ENCODE results near the gene TMEM243.
"Not testable (repeated sequence)": the region's sequence is repeated elsewhere in the genome, so short reads cannot be mapped to it uniquely, and the experiment has no call there.

Gene TMEM243

GRCh38 chr7:87210506-87210905 lies 9.0 kb downstream of the TMEM243 start:
- DNase-seq = no peak

DNA sequence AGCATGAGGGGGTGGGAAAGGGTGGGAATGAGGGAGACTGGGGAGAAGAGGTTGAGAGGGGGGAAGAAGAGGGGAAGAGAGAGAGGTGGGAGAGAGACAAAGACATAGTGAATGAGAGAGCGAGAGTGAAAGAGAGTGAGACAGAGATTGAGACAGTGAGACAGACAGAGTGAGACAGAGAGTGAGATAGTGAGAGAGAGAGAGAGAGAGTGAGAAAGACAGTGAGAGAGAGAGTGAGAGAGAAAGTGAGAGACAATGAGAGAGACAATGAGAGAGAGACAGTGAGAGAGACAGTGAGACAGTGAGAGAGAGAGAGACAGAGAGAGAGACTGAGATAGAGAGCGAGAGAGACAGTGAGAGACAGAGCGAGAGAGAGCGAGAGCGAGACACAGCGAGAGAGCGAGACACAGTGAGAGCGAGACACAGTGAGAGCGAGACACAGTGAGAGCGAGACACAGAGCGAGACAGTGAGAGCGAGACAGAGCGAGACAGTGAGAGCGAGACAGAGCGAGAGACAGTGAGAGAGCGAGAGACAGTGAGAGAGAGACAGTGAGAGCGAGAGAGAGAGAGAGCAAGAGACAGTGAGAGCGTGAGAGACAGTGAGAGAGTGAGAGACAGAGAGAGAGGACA lies 10.1 kb downstream of the TMEM243 start:
- DNase-seq = no peak

DNA sequence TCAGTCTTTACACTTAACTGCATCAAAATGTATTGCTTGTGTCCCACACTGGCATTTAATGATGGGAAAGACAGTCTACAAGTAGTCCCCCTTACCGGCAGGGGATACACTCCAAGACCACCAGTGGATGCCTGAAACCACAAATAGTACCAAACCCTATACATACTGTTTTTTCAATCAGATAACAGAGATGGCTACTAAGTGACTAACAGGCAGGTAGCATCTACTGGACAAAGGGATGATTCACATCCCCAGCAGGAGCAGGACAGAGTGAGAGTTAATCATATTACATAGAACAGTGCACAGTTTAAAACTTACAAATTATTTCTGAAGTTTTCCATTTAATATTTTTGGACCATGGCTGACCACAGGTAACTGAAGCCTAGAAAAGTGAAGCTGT lies 13.2 kb downstream of the TMEM243 start:
- no peak for DNase-seq

DNA sequence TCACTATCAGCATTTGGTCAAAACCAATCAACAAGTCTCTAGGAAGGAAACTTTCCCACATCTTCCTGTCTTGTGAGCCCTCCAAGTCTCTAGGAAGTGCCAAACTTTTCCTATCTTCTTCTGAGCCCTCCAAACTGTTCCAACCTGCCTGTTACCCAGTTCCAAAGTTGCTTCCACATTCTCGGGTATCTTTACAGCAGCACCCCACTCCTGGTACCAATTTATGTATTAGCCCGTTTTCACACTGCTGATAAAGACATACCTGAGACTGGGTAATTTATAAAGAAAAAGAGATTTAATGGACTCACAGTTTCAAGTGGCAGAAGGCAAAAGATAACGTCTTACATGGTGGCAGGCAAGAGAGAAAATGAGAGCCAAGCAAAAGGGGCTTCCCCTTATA lies 13.8 kb downstream of the TMEM243 start:
- DNase-seq = not testable (repeated sequence)

GRCh38 chr7:87204933-87205332 lies 14.6 kb downstream of the TMEM243 start:
- no peak for DNase-seq

GRCh38 chr7:87203929-87204328 lies 15.6 kb downstream of the TMEM243 start:
- DNase-seq = not testable (repeated sequence)

DNA sequence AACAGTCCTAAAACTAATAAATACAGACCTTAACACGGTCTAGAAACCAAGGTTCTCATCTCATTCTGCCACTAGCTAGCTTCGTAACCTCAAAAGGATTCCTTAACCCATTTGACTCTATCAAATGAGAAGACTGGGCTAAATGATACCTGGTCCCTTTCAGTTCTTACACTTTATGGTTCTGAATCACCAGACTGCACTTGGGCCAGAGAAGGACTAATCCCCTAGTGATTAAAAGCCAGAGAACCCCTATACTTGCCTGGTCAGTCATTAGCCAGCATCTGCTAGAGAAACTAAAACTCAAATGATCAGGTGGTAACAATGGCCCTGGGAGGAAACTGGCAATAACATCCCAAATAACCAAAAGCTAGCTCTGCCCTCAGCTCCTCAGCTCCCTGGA lies 16.8 kb downstream of the TMEM243 start:
- DNase-seq = no peak

DNA sequence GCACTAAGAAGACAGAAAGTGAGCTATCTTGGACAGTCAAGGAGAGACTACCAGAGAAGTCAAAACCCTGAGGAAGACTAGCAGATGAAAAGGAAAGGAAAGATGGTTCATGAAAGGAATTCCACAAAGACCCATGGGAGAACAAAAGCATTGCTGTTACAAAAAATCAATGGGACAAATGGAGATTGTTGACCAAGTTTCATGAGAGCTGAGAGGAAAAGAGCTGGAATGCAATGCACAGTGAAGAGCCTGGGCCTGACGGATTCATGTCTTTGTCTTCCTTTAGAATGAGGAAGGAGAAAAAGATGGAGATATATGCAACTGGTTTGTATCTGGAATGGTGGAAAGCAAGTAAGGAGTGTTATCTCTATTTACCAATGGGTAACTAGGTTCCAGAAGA lies 17.3 kb downstream of the TMEM243 start:
- no peak for DNase-seq

- no peak for DNase-seq
These were observed 19.7 kb downstream of the TMEM243 start for GRCh38 chr7:87199700-87200450.

- DNase-seq = no peak
These were observed 20.3 kb downstream of the TMEM243 start for GRCh38 chr7:87199241-87199640.

DNA sequence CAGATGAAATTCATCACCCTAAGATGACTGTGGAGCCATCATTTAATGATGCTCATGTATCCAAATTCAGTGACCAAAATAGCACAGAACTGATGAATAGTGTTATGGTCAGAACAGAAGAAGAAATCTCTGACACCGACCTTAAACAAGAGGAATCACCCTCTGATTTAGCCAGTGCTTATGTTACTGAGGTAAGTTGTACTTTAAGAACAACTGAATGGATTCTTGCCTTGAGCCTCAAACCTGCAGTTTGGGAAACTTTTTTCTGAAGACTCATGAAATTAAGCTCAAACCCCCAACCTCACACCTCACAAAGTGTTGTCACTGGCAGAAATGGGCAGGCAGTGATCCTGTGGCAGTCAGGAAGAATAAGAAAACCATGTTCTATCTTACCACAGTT lies 25.6 kb downstream of the TMEM243 start:
- no peak for DNase-seq

- no peak for DNase-seq
These were observed 26.6 kb downstream of the TMEM243 start for GRCh38 chr7:87192784-87193487.

DNA sequence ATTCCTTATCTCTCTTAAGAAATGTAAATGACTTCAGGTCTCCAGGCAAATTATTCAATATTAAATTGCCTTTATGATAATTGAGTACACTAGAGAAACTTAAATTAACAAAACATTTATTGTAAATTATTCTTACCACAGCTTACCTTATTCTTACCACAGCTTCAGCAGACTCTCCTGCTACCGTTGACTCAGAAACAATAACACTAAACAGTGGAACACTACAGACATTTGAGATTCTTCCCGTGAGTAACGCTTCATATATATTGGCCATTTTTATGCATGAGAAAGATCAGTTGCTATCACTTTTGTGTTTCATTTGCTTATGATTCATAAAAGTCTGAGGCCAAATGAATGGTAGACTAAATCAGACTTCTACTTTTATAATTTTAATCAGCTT lies 28.7 kb downstream of the TMEM243 start:
- no peak for DNase-seq

- DNase-seq = no peak
These were observed 30.6 kb downstream of the TMEM243 start for GRCh38 chr7:87188930-87189329.

DNA sequence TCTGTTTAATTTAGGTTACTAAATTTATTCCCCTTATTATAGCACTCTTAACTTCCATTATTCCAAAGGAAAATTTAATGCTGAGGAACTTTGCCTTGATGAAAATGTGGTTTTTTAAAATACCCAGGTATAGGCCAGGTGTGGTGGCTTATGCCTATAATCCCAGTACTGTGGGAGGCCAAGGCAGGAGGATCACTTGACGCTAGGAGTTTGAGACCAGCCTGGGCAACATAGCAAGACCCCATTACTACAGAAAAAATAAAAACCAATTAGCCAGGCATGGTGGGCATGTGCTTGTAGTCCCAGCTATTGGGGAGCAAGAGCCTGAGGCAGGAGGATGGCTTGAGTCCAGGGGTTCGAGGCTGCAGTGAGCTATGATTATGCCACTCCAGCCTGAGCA lies 32.4 kb downstream of the TMEM243 start:
- DNase-seq = no peak

GRCh38 chr7:87179180-87179579 lies 40.4 kb downstream of the TMEM243 start:
- DNase-seq = no peak

DNA sequence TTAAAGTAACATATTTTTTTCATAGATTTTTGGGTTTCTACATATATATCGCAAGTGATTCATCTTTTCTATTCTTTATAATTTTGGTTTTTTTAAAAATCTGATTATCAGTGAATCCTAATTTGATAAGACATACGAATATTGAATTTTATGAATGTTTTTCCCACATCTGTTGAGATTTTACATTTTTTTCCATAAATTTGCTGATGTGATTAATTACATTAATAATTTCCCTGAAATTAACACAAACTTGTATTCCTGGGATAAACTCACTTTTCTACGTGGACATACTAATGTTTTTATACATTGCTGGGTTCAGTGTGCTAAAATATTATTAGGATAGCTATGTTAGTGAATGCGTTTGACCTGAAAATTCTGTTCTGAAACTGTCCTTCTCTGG lies 41.2 kb downstream of the TMEM243 start:
- no peak for DNase-seq

DNA sequence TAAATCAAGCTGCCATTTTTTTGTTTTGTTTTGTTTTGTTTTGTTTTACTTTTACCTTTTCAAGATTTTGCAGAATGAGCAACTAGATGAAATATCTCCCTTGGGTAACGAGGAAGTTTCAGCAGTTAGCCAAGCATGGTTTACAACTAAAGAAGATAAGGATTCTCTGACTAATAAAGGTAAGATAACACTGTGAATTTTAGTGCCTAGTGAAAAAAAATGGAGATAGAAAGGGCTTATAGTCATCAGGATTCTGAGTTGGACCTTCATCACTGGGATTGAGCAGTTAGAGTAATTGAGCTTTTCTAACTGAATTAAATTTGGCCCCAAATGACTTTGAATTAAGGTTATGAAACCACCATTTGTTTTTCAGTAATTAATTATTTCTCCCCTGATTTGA lies 46.1 kb downstream of the TMEM243 start:
- DNase-seq = no peak

- DNase-seq = no peak
These were observed 48.1 kb downstream of the TMEM243 start for GRCh38 chr7:87171282-87171934.

- no peak for DNase-seq
These were observed 48.7 kb downstream of the TMEM243 start for GRCh38 chr7:87170828-87171227.

- DNase-seq = no peak
These were observed 55.1 kb downstream of the TMEM243 start for GRCh38 chr7:87164433-87164832.

- no peak for DNase-seq
These were observed 60.0 kb downstream of the TMEM243 start for GRCh38 chr7:87159538-87159937.

DNA sequence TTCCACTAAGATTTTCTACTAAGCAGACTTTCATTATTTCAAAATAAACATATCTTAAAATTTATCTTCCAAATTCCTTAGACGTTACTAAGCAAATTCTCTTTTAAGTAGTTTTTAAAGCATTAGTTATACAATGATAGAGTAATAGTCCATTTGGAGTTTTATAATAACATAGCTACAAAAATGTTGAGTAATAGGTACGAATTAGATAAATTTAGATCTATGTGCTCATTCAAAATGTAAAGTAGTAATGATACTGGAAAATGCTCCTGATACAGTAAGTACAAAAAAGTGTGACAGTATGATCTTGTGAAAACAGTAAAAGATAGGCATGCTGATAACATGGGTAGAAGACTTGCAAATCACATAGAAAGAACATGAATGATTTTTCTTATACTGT lies 62.8 kb downstream of the TMEM243 start:
- DNase-seq = no peak

DNA sequence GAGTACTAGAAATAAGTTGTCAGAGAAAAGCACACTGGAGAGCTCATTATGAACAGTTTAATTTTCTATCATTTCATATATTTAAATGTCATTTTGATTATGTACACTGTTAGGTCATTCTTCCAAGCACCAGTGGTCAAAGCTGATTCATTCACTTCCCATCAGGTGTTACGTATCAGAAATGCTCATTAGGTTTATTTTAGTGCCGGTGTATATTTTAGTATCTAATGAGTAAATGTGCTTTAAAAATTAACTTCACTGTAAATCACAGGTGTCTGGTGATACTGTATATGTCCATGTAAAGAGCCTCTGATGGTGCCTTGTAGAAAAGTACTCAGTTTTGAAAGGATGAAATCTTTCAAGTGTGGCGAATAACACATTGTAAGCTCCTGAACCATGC lies 63.7 kb downstream of the TMEM243 start:
- DNase-seq = no peak
